LNCaP clone FGC (cell line): ENCODE results near the gene INPP5J.
"Not testable (repeated sequence)": the region's sequence is repeated elsewhere in the genome, so short reads cannot be mapped to it uniquely, and the experiment has no call there.

Experiments
- DNase-seq: peaks from one replicate; pipeline ENCODE4 v3.0.0-alpha.2; 2011; ENCODE audit warnings: low read depth
- H3K4me3 ChIP-seq: 2 replicates; pipeline ENCODE4 v1.5.1; 2011; ENCODE audit warnings: mild to moderate bottlenecking, low read depth, low read length, control low read depth
- CTCF ChIP-seq: IDR thresholded peaks from 2 replicates; pipeline ENCODE4 v1.5.1; 2012; ENCODE audit warnings: mild to moderate bottlenecking; ENCODE audit not compliant: control insufficient read depth, insufficient read depth; ENCODE audit errors: extremely low read depth

The INPP5J gene

DNA sequence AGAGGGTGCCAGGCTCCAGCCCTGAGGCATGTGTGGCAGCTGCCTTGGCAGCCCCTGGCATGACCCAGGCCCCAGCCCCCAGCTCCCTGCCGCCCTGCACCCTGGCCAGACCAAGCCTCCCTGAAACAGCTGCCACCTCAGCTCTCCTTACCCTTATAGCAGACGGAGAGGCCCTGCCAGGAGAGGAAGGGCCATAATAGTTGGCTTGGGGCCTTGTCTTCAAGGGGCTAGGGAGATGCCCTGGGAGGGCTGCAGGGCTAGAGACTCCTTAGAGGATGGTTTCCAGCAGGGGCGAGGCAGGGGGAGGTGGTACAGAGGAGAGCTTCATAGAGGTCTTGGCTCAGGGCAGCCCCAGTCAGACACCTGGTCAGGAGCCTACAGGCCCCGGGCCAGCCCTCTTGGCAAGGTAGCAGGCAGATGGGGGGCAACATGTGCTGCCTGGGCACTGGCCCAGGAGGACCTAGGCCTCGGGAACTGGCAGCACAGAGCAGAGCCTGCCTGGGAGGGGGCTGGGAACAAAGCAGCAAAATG lies 28.7 kb upstream of the INPP5J start:
- no peak overlapping the region for H3K4me3 ChIP-seq
- no peak for TF ChIP-seq CTCF
- no peak for DNase-seq

DNA sequence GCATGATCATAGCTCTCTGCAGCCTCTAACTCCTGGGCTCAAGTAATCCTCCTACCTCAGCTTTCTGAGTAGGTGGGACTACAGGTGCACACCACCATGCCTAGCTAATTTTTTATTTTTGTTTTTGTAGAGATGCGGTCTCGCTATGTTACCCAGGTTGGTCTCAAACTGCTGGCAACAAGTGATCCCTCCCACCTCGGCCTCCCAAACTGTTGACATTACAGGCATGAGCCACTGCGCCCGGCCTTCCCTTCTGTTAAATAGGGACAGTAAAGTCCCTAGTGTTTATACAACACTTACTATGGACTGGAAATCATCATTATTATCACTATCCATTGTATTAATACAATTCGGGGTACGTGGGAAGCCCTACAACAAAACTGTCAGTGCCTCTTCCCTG lies 28.0 kb upstream of the INPP5J start:
- no peak for TF ChIP-seq CTCF
- DNase-seq: no peak
- no peak overlapping the region for H3K4me3 ChIP-seq

DNA sequence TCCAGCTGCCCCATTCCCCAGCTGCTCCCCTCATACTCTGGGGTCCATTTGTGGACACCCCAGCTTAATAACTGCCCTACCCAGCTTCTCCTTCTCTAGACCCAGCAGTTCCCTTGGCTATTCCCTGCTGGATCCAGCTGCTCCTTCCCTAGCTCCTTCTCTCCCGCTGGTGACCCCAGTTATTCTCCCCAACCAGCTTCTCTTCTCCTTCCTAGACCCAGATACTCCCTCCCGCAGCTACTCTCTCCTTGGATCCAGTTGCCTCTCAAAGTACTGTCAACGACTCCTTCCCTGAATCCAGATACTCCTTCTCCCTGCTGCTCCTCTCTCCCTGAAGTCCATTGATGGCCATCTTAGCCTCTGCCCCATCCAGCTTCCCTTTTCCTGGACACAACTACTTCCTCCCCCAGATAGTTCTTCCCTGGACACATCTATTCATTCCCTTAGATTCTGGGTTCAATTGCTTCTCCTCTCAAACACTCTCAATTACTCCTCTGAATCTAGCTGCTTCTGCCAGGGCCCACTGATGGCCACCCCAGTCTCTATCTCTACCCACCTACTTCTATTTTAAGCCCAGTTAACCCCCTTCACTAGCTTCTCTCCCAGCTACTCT lies 27.0 kb upstream of the INPP5J start:
- H3K4me3 ChIP-seq: no peak overlapping the region
- DNase-seq: no peak
- TF ChIP-seq CTCF: no peak

DNA sequence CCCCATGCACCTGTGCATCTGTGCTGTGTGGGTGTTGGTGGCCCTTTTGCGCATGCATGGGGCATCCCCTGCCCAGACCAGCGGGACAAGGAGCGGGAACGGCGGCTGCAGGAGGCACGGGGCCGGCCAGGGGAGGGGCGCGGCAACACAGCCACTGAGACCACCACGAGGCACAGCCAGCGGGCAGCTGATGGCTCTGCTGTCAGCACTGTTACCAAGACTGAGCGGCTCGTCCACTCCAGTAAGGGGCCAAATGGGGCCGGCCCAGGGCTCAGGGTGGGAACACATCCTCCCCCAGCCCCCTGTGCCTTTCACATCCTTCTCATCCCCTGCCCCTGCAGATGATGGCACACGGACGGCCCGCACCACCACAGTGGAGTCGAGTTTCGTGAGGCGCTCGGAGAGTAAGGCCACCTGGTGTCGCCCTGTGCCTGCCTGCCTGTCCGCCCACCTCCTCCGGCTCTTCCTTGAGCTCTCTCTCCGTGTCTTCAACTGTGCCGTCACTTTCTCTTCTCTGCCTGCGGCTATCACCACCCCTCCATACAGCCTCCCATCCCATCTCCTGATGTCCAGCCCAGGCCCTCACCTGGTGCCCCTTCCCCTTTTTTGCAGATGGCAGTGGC lies 26.0 kb upstream of the INPP5J start:
- TF ChIP-seq CTCF: no peak
- DNase-seq: no peak
- H3K4me3 ChIP-seq: no peak overlapping the region

- not testable (repeated sequence) for DNase-seq, H3K4me3 ChIP-seq
Observed at GRCh38 chr22:31097539-31097938, 25.2 kb upstream of the INPP5J start.

DNA sequence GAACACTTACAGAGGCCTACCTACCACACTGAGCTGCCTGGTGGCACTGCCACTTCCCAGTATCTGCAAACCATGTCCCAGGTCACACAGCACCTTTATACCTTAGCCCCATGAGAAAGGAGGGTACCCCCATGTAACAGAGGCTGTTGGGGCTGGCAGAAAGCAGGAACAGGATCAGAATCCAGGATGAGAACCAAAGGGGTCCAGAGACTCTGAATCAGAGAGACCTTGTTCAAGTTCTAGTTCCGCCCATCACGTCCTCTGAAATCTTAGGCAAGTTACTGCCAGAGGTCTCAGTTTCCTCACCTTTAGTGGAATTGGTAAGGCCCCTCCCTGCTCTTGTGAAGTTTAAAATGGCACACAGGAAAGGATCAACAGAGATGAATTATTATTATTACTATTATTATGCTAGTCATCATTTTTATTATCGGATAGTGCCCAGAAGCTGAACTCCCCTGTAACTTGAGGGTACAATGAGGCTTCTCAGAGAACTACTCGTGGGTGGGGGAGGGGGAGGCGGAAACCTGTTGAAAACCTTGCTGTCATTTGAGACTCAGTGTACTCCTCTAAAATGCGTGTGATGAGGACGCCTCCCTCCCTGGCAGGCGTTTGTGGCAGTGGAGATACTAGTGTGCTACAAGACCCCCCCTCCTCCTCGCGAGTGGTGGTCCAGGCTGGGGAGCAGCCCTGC lies 24.7 kb upstream of the INPP5J start:
- no peak for DNase-seq
- no peak for TF ChIP-seq CTCF
- no peak overlapping the region for H3K4me3 ChIP-seq

DNA sequence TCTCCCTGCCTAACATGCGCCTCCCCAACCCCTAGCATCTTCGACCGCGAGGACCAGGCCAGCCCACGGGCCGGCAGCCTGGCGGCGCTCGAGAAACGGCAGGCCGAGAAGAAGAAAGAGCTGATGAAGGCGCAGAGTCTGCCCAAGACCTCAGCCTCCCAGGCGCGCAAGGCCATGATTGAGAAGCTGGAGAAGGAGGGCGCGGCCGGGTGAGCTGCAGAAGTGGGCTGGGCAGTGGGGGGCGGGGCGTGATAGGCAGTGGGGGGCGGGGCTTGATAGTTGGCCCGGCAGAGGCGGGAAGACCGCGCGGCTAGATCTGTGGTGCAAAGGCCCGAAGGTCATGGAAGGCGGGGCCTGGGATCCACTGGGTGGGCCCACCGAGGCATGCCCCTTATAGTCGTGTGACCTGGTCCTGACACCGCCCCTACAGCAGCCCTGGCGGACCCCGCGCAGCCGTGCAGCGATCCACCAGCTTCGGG lies 24.1 kb upstream of the INPP5J start:
- no peak overlapping the region for H3K4me3 ChIP-seq
- no peak for TF ChIP-seq CTCF
- no peak for DNase-seq
